DMS 273 (cell line): Measurements from ENCODE around the gene POM121L2.
A peak's percentile ranks its signal among the peaks of the same experiment; 100 is the strongest.
"Not testable (repeated sequence)": the region's sequence is repeated elsewhere in the genome, so short reads cannot be mapped to it uniquely, and the experiment has no call there.

Source experiments
- DNase-seq: peaks from one replicate; lab custom pipeline; 2025; ENCODE audit not compliant: unreplicated experiment; lab: John Stamatoyannopoulos, UW

The POM121L2 gene

GRCh38 chr6:27294409-27294808, 17.7 kb downstream of the POM121L2 start:
- DNase-seq: peak; percentile 58

GRCh38 chr6:27293436-27294098, 18.5 kb downstream of the POM121L2 start:
- peak; percentile 90 for DNase-seq

DNA sequence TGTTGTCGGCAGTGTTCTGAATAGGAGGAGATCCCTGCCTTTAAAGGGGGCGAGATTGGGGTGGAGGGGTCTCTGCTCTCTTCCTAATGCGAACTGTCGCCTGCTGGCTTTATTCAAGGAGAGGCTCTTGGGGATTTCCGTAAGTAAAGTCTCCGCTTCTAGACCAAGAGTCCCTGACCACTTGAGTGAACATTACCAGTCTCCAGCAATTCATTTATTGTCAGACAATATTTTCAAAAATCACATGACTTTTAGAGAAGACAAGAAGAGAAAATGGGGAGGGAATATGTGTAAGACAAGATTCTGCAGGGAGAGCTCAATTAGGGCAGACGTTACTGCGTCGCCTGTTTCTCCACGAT, 21.2 kb downstream of the POM121L2 start:
- no peak for DNase-seq

DNA sequence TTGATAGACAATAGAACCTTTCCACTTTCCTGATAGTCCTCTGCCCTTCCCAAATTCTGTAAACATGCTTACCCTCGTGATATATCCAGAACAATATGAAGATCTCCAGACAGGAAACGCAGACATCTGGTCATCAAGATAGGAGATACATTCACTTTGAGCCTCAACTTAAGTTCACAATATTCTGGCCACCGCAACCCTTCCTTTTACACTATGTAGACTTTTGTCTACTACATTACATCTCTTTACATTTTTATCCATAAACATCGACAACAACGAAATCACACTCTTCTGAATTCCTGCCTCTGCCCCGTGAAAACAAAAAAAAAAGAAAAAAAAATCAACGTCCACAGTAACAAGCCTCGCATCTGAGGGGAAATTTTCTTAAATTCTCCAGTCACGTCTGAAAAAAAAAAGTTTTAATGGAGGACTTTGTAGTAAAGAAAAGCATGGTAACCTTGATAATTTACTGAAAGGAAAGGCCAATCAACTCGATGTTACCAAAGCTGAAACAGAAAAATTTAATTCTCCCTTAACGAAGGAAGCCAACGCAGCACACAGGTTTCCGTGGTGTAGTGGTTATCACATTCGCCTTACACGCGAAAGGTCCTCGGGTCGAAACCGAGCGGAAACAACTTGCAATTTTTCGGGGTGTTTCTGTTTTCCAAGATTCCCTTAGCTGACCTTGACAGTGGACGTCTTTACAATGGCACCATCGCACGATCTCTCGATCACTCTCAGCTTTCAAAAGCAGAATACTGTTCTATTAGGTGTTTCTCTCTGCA, 21.8 kb downstream of the POM121L2 start:
- peak; percentile 89 for DNase-seq

GRCh38 chr6:27288136-27289044, 23.7 kb downstream of the POM121L2 start:
- peak; percentile 73 for DNase-seq

DNA sequence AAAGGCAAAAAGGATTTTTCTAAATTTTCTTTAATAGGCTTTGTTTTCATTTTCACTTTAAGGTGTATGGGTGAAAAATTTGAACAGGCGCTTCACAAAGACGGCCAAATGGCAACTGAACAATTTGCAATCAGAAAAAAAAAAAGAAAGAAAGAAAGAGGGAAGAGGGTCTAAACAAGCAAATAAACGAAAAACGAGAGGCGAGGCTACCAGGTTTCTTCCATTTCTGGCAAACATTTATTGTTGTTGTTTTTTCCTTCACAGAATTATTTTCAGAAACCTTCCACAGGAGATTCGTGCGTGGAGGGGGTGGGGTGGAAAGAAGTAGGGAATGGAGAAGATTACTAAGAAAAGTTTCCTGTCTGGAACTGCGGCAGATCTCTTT, 24.3 kb downstream of the POM121L2 start:
- DNase-seq: no peak

DNA sequence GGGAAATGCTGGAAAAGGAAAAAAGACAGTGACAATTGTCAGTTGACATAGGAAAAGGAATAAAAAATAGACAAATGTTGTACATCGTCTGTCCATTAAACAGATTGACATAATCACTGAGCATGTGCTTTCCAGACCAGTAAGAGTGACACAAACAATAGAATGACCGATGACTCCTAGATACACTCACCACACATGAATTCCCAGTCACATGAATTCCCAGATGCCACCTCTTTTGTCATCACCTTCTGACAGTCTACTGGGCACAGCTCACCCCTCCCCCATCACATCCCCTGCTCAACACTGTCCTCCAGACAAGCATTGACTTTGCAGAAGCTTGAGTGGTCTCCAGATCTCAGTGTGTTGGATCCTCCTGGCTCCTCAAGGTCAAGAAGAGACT, 25.9 kb downstream of the POM121L2 start:
- no peak for DNase-seq

DNA sequence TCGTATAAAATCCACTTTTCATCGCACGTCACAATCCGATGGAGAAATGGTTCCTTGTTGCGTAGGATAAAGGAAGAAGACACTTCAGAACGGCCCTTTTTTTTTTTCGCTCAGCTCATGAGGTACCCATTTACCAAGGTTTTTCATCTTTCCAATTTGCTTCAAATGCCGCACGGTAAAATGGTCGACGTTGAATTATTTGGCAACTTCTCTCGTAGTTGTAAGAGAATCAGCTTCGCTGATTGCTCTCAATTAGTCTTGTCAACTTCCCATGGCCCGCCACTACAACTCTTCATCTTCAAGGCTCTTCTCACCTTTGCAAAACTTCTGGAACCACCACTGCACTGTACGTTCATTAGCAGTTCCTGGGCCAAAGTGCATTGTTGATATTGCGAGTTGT, 28.8 kb downstream of the POM121L2 start:
- no peak for DNase-seq

GRCh38 chr6:27281569-27281968, 30.5 kb downstream of the POM121L2 start:
- DNase-seq: no peak

DNA sequence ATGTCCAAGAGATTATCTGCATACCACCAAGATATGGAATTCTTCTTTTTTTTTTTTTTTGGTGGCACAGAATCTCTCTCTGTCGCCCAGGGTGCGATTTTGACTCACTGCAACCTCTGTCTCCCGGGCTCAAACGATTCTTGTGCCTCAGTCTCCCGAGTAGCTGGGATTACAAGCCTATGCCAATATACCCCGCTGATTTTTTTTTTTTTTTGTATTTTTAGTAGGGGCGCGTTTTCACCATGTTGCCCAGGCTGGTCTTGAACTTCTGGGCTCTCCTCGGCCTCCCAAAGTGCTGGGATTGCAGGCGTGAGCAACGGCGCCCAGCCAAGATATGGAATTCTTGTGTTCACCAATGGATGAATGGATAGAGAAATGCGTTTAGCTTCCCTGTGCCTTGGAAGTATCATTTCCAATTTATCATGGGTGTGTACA, 31.0 kb downstream of the POM121L2 start:
- peak; percentile 86 for DNase-seq

DNA sequence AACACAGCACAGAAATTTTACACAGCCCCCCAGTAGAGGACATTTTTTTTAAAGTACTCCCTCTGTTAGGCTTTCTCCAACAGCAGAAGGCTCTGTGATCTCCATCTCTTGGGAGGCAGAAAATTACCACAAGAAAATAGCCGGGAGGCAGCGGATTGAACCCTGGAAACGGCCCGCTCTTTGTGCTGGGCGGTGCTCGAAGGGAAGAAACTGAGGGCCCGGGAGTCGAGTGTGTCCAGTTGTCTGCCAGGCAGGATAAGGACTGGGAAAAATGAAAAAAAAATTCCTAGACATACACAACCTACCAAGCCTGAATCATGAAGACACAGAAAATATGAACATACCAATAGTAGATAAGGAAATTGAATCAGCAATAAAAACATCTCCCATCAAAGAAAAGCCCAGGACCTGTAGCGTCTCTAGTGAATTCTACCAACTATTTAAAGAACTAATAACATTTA, 31.5 kb downstream of the POM121L2 start:
- DNase-seq: peak; percentile 84

- DNase-seq: peak; percentile 90
These were observed 32.0 kb downstream of the POM121L2 start for GRCh38 chr6:27280064-27280539.

GRCh38 chr6:27279513-27280063, 32.5 kb downstream of the POM121L2 start:
- DNase-seq: peak; percentile 60

DNA sequence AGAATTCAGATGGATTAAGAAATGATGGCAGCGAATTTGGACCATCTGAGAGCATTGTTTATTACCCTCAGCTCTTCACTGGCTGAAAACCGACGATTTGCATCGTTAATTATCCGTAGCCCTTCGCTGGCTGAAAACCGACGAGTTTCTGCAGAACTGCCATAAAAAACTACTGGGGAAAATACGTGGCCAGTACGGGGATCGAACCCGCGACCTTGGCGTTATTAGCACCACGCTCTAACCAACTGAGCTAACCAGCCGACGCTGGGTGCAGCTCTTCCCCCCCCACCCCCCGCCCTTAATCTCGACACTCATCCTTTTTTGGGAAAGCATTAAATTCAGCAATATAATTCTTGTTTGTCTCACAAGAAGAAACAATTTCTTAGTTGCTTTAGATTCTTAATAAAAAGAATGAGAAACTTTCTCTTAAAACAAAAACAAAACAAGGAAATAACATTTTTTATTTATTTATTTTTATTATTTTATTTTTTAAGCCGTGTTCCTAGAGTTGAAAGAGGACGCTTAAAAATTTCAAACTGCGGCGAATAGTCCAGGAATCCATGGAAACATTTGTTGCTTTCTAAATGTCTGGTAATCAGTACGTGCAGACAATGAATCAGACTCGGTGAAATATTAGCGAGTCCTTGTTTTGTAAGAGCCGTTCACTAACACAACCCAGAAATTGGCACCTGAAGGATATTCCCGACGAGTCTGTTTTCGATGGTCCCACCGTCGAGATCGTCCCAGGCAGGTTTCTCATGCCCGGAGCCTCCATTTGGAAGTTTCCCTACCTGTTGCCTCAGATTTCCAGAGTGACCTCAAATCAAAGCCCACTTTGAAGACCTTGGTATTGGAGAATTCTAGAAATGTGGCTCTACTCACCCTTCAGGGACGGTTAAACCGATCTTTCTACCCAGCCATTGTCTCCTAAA, 36.8 kb downstream of the POM121L2 start:
- peak; percentile 76 for DNase-seq

DNA sequence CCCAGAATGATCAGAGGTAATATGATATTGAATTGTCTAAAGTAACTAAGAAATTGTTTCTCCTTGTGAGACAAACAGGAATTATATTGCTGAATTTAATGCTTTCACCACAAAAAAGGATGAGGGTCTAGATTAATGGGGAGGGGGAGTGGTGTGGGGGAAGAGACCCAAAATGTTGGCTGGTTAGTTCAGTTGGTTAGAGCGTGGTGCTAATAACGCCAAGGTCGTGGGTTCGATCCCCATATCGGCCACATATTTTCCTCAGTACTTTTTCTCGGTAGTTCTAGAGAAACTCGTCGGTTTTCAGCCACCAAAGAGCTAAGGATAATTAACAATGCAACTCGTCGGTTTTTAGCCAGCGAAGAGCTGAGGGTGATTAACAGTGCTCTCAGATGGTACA, 38.3 kb downstream of the POM121L2 start:
- DNase-seq: peak; percentile 18

- no peak for DNase-seq
These were observed 43.3 kb downstream of the POM121L2 start for GRCh38 chr6:27268803-27269202.

- no peak for DNase-seq
These were observed 44.1 kb downstream of the POM121L2 start for GRCh38 chr6:27267857-27268434.

DNA sequence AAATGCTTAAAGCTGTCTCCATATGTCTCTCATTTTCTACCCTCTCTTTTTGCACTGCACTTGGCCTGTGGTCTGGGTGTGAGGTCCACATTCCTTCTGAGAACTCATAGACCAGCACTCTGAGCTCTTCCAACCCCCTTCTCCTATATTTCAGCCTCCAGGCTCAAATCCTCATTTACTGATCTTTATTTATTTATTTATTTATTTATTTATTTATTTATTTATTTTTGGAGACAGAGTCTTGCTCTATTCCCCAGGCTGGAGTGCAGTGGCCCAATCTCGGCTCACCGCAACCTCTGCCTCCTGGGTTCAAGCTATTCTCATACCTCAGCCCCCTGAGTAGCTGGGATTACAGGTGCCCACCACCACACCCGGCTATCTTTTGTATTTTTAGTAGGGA, 45.1 kb downstream of the POM121L2 start:
- not testable (repeated sequence) for DNase-seq

- DNase-seq: peak; percentile 8
These were observed 48.2 kb downstream of the POM121L2 start for GRCh38 chr6:27263886-27264285.
